NCI-H2081 treated with DMSO at 0.1 percent for 48 hours (cell line): ENCODE measurements around the gene UST.
"Not testable (repeated sequence)": the region's sequence is repeated elsewhere in the genome, so short reads cannot be mapped to it uniquely, and the experiment has no call there.

ENCODE experiments used
- DNase-seq: peaks from one replicate; lab custom pipeline; 2025; lab: John Stamatoyannopoulos, UW

UST gene

DNA sequence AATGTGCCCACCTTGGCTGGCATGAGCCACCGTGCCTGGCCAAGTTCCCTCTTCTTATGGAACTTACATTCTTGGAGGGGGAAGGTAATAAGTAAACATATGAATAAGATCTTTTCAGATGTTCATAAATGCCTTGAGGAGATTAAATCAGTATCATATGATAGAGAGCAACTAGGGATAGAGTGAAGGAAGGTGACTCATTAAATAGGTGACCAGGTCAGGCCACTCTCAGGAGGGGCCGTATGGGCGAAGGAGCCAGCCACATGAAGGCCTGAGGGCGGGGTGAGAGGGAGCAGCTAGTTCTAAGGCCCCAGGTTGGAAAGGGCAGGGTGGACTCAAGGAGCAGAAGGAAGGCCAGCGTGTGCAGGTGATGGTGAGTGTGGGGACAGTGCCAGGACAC is 91.1 kb downstream of the UST start:
- DNase-seq: no peak

DNA sequence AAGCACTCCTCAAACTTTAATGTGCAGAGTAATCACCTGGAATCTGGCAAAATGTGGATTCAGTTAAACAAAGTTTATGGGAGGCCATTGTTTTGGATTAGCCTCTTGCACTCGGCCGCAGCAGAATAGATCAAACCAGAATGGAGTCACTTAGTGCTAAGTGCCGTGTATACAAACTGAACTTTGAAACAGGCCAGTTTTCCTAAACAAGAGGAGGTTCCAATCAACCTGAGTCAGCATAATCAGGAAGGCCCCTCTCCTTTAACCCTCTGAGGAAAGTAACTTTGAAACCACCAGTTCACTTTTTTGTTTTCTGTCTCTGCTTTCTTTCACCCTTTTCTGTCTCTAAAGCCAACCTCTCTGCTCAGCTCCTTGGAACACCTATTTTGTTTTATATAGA is 92.2 kb downstream of the UST start:
- DNase-seq: no peak

DNA sequence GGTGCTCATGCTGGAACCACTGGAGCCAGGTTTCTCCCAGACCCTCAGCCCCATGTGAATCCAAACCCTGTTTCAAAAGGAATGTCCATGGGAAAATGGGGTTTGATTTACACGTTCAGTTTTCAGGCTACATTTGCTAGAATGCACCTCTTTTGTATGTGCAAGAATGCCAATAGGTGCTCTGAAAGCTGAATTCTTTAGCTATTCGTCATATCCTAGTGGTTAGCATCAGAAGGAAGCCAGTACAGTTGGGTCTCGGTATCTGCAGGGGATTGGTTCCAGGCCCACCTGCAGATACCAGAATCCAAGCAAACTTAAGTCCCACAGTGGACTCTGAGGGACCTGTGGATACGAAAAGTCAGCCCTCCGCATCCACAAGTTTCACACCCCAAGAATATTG is 93.4 kb downstream of the UST start:
- no peak for DNase-seq

- DNase-seq: no peak
Observed at GRCh38 chr6:148842296-148843019, 95.6 kb downstream of the UST start.

- DNase-seq: no peak
Observed at GRCh38 chr6:148845464-148845863, 98.6 kb downstream of the UST start.

- no peak for DNase-seq
Observed at GRCh38 chr6:148846778-148847761, 100.2 kb downstream of the UST start.

- DNase-seq: no peak
Observed at GRCh38 chr6:148848915-148849314, 102.1 kb downstream of the UST start.

GRCh38 chr6:148849449-148849848 is 102.6 kb downstream of the UST start:
- not testable (repeated sequence) for DNase-seq

DNA sequence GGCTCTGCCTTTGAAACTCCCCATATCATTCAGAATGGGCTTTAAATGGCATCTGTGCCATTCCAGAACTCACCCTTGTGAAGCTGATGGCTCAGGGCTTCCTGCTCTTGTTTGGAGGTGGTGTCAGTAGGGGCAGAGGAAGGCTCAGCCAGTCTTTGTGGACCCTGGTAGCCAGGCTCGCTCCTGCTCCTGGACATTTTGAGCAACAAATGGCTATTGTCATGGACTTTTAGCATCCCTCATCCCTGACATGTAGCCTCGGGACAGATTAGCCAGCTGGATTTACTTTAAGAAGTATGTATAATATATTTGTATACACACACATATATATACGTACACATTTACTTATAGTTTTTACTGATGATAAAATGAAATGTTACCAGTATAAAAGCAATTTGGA is 104.1 kb downstream of the UST start:
- DNase-seq: no peak

DNA sequence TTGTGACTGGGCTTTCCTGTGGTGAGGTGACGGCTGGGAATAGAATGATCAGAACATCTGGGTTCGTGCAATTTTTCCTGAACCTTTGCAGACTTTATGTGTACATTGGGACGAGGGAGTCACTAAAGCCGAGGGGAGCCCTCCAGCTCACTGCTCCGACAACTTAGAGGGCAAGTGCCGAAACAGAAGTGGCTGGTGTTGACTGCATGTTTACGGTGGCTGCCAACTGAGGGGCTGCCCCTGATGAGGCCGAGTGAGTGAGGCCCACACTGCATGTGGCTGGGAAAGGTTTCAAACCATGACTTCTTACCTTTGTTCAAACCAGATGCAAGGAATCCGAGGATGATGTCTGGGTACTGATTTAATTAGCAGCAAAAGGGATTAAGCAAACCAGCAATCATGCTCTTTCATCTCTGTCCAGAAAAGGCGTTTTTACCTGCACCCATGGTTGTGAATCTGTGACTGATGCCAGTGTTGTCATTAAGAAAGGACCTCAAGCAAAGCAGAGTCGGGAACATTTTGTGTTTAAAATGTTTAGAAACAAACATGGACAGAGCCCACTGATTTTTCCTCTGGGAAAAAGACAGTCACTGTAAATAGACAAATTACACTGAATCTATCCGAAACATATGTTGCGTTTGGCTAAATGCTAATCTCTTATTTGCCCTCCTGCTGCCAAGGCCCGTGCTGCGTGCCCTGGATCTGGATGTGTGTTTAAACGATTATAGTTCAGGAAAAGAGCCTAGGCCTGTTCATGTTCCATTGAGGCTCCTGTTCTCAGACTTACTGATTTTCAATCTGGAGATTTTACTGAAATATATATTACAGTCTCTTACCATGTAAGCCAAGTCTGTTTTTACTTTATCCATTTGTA is 105.1 kb downstream of the UST start:
- DNase-seq: peak; percentile 24

- no peak for DNase-seq
Observed at GRCh38 chr6:148852688-148853087, 105.9 kb downstream of the UST start.

- DNase-seq: not testable (repeated sequence)
Observed at GRCh38 chr6:148853113-148853512, 106.3 kb downstream of the UST start.

DNA sequence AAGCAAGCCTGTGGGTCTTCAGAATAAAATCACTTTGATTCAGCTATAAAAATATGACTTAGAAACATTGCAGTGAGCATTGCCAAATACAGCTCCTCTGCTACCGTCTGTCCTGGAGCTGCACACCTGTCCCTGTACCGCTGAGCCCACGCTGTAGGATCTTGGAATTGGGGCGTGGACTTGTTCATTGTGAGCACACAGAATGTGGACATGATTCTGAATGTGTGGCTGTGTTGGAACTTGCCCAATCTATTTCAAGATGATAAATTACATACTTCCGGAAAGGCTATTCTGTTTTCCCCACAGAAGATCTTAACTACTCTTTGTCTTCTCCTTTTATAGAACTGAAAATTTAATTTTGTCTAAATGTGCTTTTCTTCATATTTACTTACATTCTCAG is 107.3 kb downstream of the UST start:
- DNase-seq: no peak

- DNase-seq: no peak
Observed at GRCh38 chr6:148854992-148855391, 108.2 kb downstream of the UST start.

- DNase-seq: no peak
Observed at GRCh38 chr6:148855744-148856143, 108.9 kb downstream of the UST start.

DNA sequence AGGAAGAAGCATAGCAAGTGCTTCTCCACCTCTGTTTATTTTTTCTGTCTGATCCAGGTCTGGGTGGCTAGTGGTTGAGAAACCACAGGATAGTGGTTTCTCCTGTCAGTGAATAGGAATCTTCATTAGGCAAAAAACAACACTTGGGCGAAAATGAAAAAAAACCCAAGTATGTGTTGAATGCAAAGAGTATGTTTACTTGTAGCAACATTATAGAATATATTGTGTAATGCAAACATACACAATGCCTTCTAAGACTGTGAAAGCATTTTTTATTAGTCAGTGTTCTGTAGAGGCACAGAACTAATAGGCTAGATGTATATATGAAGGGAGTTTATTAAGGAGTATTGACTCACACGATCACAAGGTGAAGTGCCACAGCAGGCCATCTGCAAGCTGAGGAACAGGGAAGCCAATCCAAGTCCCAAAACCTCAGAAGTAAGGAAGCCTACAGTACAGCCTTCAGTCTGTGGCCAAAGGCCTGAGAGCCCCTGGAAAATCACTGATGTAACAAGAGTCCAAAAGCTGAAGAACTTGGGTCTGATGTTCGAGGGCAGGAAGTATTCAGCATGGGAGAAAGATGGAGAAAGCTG is 111.1 kb downstream of the UST start:
- DNase-seq: no peak

DNA sequence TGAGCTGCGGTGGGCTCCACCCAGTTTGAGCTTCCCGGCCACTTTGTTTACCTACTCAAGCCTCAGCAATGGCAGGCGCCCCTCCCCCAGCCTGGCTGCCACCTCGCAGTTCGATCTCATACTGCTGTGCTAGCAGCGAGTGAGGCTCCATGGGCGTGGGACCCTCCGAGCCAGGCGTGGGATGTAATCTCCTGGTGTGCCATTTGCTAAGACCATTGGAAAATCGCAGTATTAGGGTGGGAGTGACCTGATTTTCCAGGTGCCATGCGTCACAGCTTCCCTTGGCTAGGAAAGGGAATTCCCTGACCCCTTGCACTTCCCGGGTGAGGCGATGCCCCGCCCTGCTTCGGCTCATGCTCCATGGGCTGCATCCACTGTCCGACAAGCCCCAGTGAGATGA is 117.3 kb downstream of the UST start:
- not testable (repeated sequence) for DNase-seq

GRCh38 chr6:148864941-148865340 is 118.1 kb downstream of the UST start:
- DNase-seq: no peak

DNA sequence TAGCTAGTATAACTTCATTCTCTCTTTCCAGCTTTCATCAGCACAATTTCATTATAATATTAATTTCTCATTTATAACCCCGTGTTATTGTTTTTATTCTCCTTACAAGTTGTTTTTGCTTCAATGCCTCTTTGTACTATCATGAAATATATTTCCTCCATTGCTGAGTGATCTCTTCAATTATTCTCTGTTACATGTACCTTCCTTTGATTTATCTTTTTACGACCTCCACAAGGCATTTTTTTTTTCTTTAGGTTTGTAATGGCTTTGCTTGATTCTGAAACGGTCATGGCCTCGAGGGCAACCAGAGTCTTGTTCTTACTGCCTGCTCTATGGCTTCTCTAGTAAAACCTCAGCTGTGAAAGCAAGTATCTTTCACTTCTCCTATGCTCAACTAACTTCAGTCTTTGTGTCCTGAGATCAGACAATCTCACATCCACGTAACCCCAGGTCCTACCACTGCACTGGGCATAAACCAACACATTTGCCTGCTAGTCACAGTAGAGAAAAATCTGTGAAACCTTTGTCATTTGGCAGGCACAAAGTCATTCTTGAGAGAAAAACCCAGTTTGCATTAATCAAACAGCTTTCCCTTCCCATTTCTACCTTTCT is 119.9 kb downstream of the UST start:
- DNase-seq: no peak

DNA sequence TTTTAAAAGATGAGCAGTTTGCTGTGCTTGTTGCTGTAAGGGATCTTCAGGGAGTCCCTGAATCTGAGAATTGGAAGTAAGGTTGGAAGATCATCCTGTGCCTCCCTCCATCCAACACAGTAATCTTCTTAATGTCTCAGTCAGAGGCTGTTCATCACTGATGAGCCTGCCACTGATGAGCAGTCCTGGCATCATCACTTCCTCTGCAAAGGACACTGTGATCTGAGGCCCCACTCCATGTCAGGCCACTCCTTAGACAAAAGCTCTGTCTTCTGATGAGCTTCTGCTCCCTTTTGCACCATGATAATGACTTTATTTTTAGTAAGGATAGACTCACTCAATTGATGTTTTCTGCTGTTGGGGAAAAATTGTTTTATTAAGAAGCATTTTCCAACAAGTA is 121.0 kb downstream of the UST start:
- DNase-seq: no peak

DNA sequence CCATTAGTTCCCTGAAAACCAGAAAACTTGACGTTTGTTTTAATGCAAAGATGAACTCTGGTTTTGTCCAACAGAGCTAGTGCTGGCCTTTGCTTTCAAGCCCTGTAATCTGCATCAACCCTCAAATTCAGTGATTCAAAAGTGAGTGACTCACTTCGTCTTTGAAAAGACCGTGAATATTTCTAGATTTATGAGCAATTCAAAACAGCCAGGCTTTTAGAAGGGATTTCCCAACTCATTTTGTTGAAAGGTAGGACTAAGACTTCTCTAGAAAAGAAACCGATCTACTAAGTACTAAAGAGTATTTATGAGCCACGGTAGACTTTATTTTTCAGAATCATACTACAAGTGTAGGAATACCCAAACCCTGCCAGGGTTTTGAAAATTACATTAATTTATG is 121.5 kb downstream of the UST start:
- DNase-seq: no peak
